B cell (primary cell): ENCODE data around the gene SPACA1. TPM values are rescaled to one million over a fixed set of nuclear protein-coding genes. Genes with fewer than 3 reads are reported as not detected.

Experiments
- ATAC-seq: fragments of 200-7000 bp; cut with Tn5 transposase; one replicate; pipeline ENCODE4 v1.10.0; 2021; ENCODE audit warnings: low read depth, mild to moderate bottlenecking, moderate number of reproducible peaks, moderate library complexity
- CTCF ChIA-PET: fragments of 350-600 bp; sonication (Branson Sonifier 250); formaldehyde crosslinking; loops from one replicate; lab custom pipeline; 2021; ENCODE audit warnings: antibody characterized with exemption, inconsistent platforms; lab: Charles Lee
- POLR2A ChIA-PET: fragments of 350-600 bp; sonication (Branson Sonifier 250); formaldehyde crosslinking; loops from one replicate; lab custom pipeline; 2021; ENCODE audit warnings: antibody characterized with exemption; lab: Charles Lee
- DNase-seq: peaks from one replicate; pipeline ENCODE4 v3.0.0; 2013
- H2AFZ ChIP-seq: 2 replicates; pipeline ENCODE4 v1.6.1; 2012; ENCODE audit warnings: mild to moderate bottlenecking, low read depth, low read length; ENCODE audit not compliant: insufficient read depth, poor library complexity, severe bottlenecking
- H3K27ac ChIP-seq, 2 donors: 1 replicate in 1 of 2; 2 replicates in 1 of 2; pipeline ENCODE4 v1.5.1; 2012 to 2013; ENCODE audit warnings: low read length in 2 of 2, mild to moderate bottlenecking in 2 of 2, moderate library complexity in 1 of 2
- H3K27me3 ChIP-seq, 4 experiments: fragments of 200-600 bp in 1 of 4; sonication (generic) in 1 of 4; replicated peaks in 1 of 4; 1 replicate in 2 of 4; 2 replicates in 2 of 4; pipeline versions ENCODE4 v1.6.1 to v1.7.0; 2013 to 2016; ENCODE audit warnings: low read length in 3 of 4, mild to moderate bottlenecking in 2 of 4, mixed read lengths in 1 of 4, moderate library complexity in 1 of 4; ENCODE audit not compliant: insufficient read depth in 4 of 4, control insufficient read depth in 3 of 4; ENCODE audit errors: control extremely low read depth in 1 of 4
- H3K36me3 ChIP-seq, 2 experiments: replicated peaks in 1 of 2; 1 replicate in 1 of 2; 2 replicates in 1 of 2; pipeline versions ENCODE4 v1.6.1 to v1.7.1; 2013; ENCODE audit warnings: low read length in 1 of 2; ENCODE audit not compliant: insufficient read depth in 2 of 2, control insufficient read depth in 1 of 2; ENCODE audit errors: control extremely low read depth in 1 of 2, extremely low read depth in 1 of 2
- H3K4me1 ChIP-seq, 2 donors: fragments of 200-600 bp in 1 of 2; sonication (generic) in 1 of 2; 1 replicate in 1 of 2; 2 replicates in 1 of 2; pipeline versions ENCODE4 v1.5.1 to v1.6.1; 2013 to 2017; ENCODE audit warnings: low read length in 2 of 2; ENCODE audit not compliant: control insufficient read depth in 2 of 2, insufficient read depth in 2 of 2
- H3K4me2 ChIP-seq: replicated peaks from 2 replicates; pipeline ENCODE3; 2012; ENCODE audit warnings: mild to moderate bottlenecking, low read depth, low read length; ENCODE audit not compliant: poor library complexity, severe bottlenecking
- H3K4me3 ChIP-seq, 5 experiments: fragments of 200-600 bp in 1 of 5; sonication (generic) in 1 of 5; 1 replicate in 3 of 5; 2 replicates in 2 of 5; pipeline versions ENCODE4 v1.5.1 to v1.7.0; 2011 to 2016; ENCODE audit warnings: low read length in 4 of 5, mild to moderate bottlenecking in 4 of 5, low read depth in 2 of 5, control low read depth in 1 of 5, moderate library complexity in 1 of 5; ENCODE audit not compliant: insufficient read depth in 1 of 5; ENCODE audit errors: control extremely low read depth in 1 of 5, extremely low read depth in 1 of 5
- H3K79me2 ChIP-seq: fragments of 200-600 bp; sonication (generic); one replicate; pipeline ENCODE4 v1.6.0; 2016; ENCODE audit warnings: low read length; ENCODE audit not compliant: control insufficient read depth, insufficient read depth
- H3K9ac ChIP-seq: fragments of 200-600 bp; sonication (generic); 2 replicates; pipeline ENCODE4 v1.6.1; 2017; ENCODE audit warnings: mild to moderate bottlenecking, low read length, moderate library complexity
- H3K9me3 ChIP-seq, 3 donors: one replicate each; pipeline versions ENCODE4 v1.6.1 to v1.7.1; 2013; ENCODE audit warnings: low read length in 2 of 3; ENCODE audit not compliant: control insufficient read depth in 2 of 3, insufficient read depth in 1 of 3; ENCODE audit errors: control extremely low read depth in 1 of 3
- H4K20me1 ChIP-seq: 2 replicates; pipeline ENCODE4 v1.6.0; 2012; ENCODE audit warnings: mild to moderate bottlenecking, low read length; ENCODE audit not compliant: insufficient read depth, control insufficient read depth, poor library complexity, severe bottlenecking
- H3K27ac Mint-ChIP-seq: one replicate; pipeline ENCODE4 v1.8.0; 2021; ENCODE audit warnings: mixed read lengths
- H3K27me3 Mint-ChIP-seq: one replicate; pipeline ENCODE4 v1.8.0; 2021; ENCODE audit warnings: mixed read lengths
- H3K4me1 Mint-ChIP-seq: one replicate; pipeline ENCODE4 v1.8.0; 2021; ENCODE audit warnings: mixed read lengths
- H3K4me3 Mint-ChIP-seq: one replicate; pipeline ENCODE4 v1.8.0; 2021; ENCODE audit warnings: mixed read lengths
- H3K9me3 Mint-ChIP-seq: one replicate; pipeline ENCODE4 v1.8.0; 2022; ENCODE audit warnings: mixed read lengths; ENCODE audit not compliant: insufficient read depth
- EZH2 ChIP-seq: IDR thresholded peaks from 2 replicates; pipeline ENCODE4 v1.6.1; 2012; ENCODE audit warnings: borderline replicate concordance, low read depth, mild to moderate bottlenecking, moderate library complexity, low read length; ENCODE audit not compliant: insufficient read depth, poor library complexity, severe bottlenecking
- WGBS: methylation state at CpG from one replicate; pipeline ENCODE4 v1.1.5; 2013; ENCODE audit warnings: missing lambda C conversion rate; ENCODE audit not compliant: insufficient coverage; 5-methylcytosine and 5-hydroxymethylcytosine counted together
- intact Hi-C: fragments of 100-400 bp; cut with micrococcal nuclease; formaldehyde crosslinking; loops from one replicate; pipeline ENCODE4 v1.10.0; 2022
- polyA plus RNA-seq: library from polyadenylated mRNA; depleted of rRNA; stranded (reverse); fragments of >200 nt; gene quantifications from 2 replicates; pipeline ENCODE4 v1.2.3, GENCODE V29; 2012
- total RNA-seq, 2 donors: library from RNA; stranded (reverse); fragments of 120-200 nt in 1 of 2; gene quantifications; 1 replicate in 1 of 2; 2 replicates in 1 of 2; pipeline versions ENCODE4 v1.2.3 to v1.2.4, GENCODE V29; 2013 to 2022
- TF ChIP-seq, protein P1 (sequence below): fragments of 200-600 bp; IDR thresholded peaks from one replicate; pipeline ENCODE4 v1.8.0; 2022; ENCODE audit warnings: antibody characterized with exemption, mild to moderate bottlenecking

Gene SPACA1
- total and polyA plus RNA-seq, 2 donors (not counting 1 experiment from before 2014, with no cell fraction given), result not detected

DNA sequence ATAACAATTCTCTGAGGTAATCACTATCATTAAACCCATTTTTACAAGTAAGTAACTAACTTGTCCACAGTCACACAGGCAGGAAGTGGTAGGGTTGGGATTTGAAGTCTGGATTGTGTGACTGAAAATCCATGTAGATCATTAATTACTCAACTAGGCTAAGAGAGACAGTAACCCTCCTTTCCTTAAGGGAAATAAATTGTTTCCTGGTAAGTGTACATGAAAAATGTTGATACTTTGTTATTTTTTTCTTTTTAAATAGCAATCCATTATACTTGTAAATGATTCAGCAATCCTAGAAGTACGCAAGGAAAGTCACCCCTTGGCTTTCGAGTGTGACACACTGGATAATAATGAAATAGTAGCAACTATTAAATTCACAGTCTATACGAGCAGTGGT is 11.6 kb downstream of the SPACA1 start:
- TF ChIP-seq EZH2, result no peak
- TF ChIP-seq, protein P1, sequence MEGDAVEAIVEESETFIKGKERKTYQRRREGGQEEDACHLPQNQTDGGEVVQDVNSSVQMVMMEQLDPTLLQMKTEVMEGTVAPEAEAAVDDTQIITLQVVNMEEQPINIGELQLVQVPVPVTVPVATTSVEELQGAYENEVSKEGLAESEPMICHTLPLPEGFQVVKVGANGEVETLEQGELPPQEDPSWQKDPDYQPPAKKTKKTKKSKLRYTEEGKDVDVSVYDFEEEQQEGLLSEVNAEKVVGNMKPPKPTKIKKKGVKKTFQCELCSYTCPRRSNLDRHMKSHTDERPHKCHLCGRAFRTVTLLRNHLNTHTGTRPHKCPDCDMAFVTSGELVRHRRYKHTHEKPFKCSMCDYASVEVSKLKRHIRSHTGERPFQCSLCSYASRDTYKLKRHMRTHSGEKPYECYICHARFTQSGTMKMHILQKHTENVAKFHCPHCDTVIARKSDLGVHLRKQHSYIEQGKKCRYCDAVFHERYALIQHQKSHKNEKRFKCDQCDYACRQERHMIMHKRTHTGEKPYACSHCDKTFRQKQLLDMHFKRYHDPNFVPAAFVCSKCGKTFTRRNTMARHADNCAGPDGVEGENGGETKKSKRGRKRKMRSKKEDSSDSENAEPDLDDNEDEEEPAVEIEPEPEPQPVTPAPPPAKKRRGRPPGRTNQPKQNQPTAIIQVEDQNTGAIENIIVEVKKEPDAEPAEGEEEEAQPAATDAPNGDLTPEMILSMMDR, result no peak
- H3K4me2 ChIP-seq, result no peak overlapping the region
- no CpG with 5 or more reads among the region's 3 CpGs for WGBS
- no peaks in the 10 kb centered on the region for H3K9me3 ChIP-seq
- no peak overlapping the region for H3K9ac ChIP-seq
- ATAC-seq (no peak), DNase-seq (no peak)
- no peak overlapping the region for H2AFZ ChIP-seq
- ChIA-PET CTCF (no interaction called here), POLR2A (no interaction called here)
- H3K36me3 ChIP-seq, result no peaks in the 10 kb centered on the region
- no peaks in the 10 kb centered on the region for H3K79me2 ChIP-seq
- H3K27me3 ChIP-seq, result no peaks in the 10 kb centered on the region
- H3K4me1 ChIP-seq, result no peaks in the 10 kb centered on the region
- H3K27ac ChIP-seq, result no peak overlapping the region
- Mint-ChIP-seq H3K4me1 (no peaks in the 10 kb centered on the region), H3K4me3 (no peak overlapping the region), H3K27me3 (peaks cover 12% of the 10 kb centered on the region), H3K9me3 (no peaks in the 10 kb centered on the region), H3K27ac (no peak overlapping the region)
- intact Hi-C loops, result no loop called here
- H4K20me1 ChIP-seq, result no peaks in the 10 kb centered on the region
- H3K4me3 ChIP-seq, result no peak overlapping the region

DNA sequence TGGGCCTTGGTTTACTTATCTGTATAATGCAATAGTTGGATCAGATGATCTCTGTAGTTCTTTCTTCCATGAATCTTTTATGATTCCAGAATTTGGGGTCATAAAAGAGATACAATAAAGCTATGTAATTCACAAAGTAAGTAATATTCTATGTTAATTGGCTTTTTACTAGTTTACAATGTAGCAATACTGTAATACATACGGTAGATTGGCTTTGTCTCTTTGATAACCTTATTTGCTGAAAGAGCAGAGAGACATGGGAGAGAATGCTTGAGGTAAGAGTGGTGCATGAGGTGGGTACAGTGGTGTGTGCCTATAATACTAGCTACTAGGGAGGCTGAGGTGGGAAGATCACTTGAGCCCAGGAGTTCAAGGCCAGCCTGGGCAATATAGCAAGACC is 14.7 kb downstream of the SPACA1 start:
- intact Hi-C loops, result no loop called here
- H3K9me3 Mint-ChIP-seq, result no peaks in the 10 kb centered on the region
- DNase-seq (no peak), ATAC-seq (no peak)
- no peaks in the 10 kb centered on the region for H3K27me3 ChIP-seq
- H4K20me1 ChIP-seq, result no peaks in the 10 kb centered on the region
- no peaks in the 10 kb centered on the region for H3K4me1 ChIP-seq
- no peak overlapping the region for H3K9ac ChIP-seq
- no peaks in the 10 kb centered on the region for H3K4me1 Mint-ChIP-seq
- H3K27ac ChIP-seq, result no peak overlapping the region
- H3K79me2 ChIP-seq, result no peaks in the 10 kb centered on the region
- POLR2A ChIA-PET, result no interaction called here
- H3K27ac Mint-ChIP-seq, result no peak overlapping the region
- no peaks in the 10 kb centered on the region for H3K9me3 ChIP-seq
- WGBS, result 100% methylated on average over 1 of the region's 1 CpG
- H3K4me3 ChIP-seq, result no peak overlapping the region
- no peaks in the 10 kb centered on the region for H3K36me3 ChIP-seq
- no peak overlapping the region for H3K4me3 Mint-ChIP-seq
- TF ChIP-seq EZH2, result no peak
- TF ChIP-seq, protein P1, result no peak
- no peak overlapping the region for H3K4me2 ChIP-seq
- CTCF ChIA-PET, result interaction anchor here (1.0 kb wide), 1 partner anchor 18 kb away, joined by 3 read pairs; no protein-coding TSS in a partner anchor
- H2AFZ ChIP-seq, result no peak overlapping the region
- H3K27me3 Mint-ChIP-seq, result peaks cover 6% of the 10 kb centered on the region
